Sigmoid colon (tissue), 4 donors: ENCODE data around the gene YAP1.

Experiments
- EP300 ChIP-seq, 4 donors: sonication (generic); formaldehyde crosslinking; IDR thresholded peaks; one replicate each; pipeline ENCODE4 v1.6.1; 2017; ENCODE audit warnings: antibody characterized with exemption in 4 of 4
- POLR2A ChIP-seq, 2 donors: fragments of 450-650 bp; IDR thresholded peaks; one replicate each; pipeline ENCODE4 v1.6.1; 2016; ENCODE audit warnings: antibody characterized with exemption in 2 of 2, mild to moderate bottlenecking in 2 of 2, moderate library complexity in 2 of 2
- POLR2AphosphoS5 ChIP-seq, 4 donors: sonication (generic); formaldehyde crosslinking; IDR thresholded peaks; one replicate each; pipeline ENCODE4 v1.6.1; 2017; ENCODE audit warnings: antibody characterized with exemption in 4 of 4
- TF ChIP-seq, protein P1 (sequence below), 4 experiments: fragments of 450-650 bp in 3 of 4; fragments of 200-600 bp in 1 of 4; IDR thresholded peaks; one replicate each; pipeline ENCODE4 v1.5.1; 2016 to 2019; ENCODE audit warnings: antibody characterized with exemption in 4 of 4, mild to moderate bottlenecking in 3 of 4, moderate library complexity in 2 of 4

DNA sequence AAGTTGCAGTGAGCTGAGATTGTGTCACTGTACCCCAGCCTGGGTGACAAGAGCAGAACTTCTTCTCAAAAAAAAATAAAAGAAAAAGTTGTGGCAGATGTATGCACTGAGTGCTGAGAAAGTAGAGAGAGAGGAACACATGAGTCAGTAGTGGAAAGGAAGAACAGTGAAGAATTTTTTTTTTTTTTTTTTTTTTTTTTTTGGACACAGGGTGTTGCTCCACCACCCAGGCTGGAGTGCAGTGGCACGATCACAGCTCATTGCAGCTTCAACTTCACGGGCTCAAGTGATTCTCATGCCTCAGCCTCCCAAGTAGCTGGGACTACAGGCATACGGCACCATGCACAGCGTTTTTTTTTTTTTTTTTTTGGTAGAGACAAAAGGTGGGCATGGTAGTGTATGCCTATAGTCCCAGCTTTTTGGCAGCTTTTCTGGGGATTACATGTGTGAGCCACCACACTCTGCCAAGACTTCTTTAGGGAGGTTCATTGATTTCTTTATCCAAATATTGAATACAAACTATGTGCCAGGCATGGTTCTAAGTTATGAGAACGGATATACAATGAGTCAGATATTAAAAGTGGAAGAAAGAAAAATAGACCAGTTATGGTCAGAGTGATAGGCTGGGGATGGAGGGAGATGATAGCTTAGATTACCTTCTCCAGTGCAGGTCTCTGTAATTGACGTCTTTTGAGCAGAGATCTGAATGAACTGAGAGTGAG is 62.0 kb downstream of the YAP1 start:
- TF ChIP-seq POLR2A (IDR thresholded peaks at IDR 0.05) (no peak), POLR2AphosphoS5 (IDR thresholded peaks at IDR 0.05) (no peak), EP300 (IDR thresholded peaks at IDR 0.05) (no peak)
- TF ChIP-seq, protein P1, sequence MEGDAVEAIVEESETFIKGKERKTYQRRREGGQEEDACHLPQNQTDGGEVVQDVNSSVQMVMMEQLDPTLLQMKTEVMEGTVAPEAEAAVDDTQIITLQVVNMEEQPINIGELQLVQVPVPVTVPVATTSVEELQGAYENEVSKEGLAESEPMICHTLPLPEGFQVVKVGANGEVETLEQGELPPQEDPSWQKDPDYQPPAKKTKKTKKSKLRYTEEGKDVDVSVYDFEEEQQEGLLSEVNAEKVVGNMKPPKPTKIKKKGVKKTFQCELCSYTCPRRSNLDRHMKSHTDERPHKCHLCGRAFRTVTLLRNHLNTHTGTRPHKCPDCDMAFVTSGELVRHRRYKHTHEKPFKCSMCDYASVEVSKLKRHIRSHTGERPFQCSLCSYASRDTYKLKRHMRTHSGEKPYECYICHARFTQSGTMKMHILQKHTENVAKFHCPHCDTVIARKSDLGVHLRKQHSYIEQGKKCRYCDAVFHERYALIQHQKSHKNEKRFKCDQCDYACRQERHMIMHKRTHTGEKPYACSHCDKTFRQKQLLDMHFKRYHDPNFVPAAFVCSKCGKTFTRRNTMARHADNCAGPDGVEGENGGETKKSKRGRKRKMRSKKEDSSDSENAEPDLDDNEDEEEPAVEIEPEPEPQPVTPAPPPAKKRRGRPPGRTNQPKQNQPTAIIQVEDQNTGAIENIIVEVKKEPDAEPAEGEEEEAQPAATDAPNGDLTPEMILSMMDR (IDR thresholded peaks at IDR 0.05) = no peak
